ENCODE measurements around the gene MS4A15. TPM values are rescaled to one million over a fixed set of nuclear protein-coding genes. Genes with fewer than 3 reads are reported as not detected.

The MS4A15 gene
- total RNA-seq, 2 donors from 2014 or later: not detected

DNA sequence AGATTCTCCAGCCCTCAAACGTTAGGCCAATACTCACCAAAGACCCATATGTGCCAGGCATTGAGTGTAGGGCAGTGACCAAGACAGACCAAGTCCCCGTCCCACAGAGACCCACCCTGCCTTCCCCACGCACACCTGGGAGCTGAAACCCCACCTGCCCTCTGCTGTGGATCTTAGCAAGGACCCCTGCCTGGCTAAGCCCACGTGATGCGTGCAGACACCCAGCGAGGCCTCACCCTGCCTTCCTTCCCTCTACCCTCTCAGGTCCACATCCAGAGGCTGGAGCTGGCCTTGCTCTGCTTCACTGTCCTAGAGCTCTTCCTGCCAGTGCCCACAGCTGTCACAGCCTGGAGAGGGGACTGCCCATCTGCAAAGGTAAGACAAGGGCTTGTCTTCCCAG, 38.6 kb downstream of the MS4A15 start:
- Histone ChIP-seq H3K9me3 (no peaks in the 10 kb centered on the region), H3K36me3 (replicated peaks in 1 of 2; ENCODE audit: insufficient read depth in 1 of 2, low read depth in 2 of 2) (no peaks in the 10 kb centered on the region), H3K27me3 (no peaks in the 10 kb centered on the region), H3K4me1 (no peaks in the 10 kb centered on the region), H3K27ac (no peak overlapping the region), H3K4me3 (no peak overlapping the region)
- DNase-seq: no peak
- intact Hi-C loops (cut with DNase I): no loop called here
- ATAC-seq: no peak
- 70 to 71% methylated on average over 5 to 6 of the region's 6 CpGs for WGBS, 2 donors
- TF ChIP-seq, protein P1, sequence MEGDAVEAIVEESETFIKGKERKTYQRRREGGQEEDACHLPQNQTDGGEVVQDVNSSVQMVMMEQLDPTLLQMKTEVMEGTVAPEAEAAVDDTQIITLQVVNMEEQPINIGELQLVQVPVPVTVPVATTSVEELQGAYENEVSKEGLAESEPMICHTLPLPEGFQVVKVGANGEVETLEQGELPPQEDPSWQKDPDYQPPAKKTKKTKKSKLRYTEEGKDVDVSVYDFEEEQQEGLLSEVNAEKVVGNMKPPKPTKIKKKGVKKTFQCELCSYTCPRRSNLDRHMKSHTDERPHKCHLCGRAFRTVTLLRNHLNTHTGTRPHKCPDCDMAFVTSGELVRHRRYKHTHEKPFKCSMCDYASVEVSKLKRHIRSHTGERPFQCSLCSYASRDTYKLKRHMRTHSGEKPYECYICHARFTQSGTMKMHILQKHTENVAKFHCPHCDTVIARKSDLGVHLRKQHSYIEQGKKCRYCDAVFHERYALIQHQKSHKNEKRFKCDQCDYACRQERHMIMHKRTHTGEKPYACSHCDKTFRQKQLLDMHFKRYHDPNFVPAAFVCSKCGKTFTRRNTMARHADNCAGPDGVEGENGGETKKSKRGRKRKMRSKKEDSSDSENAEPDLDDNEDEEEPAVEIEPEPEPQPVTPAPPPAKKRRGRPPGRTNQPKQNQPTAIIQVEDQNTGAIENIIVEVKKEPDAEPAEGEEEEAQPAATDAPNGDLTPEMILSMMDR (IDR thresholded peaks at IDR 0.05): no peak
- no peak for TF ChIP-seq POLR2A (IDR thresholded peaks at IDR 0.05)

DNA sequence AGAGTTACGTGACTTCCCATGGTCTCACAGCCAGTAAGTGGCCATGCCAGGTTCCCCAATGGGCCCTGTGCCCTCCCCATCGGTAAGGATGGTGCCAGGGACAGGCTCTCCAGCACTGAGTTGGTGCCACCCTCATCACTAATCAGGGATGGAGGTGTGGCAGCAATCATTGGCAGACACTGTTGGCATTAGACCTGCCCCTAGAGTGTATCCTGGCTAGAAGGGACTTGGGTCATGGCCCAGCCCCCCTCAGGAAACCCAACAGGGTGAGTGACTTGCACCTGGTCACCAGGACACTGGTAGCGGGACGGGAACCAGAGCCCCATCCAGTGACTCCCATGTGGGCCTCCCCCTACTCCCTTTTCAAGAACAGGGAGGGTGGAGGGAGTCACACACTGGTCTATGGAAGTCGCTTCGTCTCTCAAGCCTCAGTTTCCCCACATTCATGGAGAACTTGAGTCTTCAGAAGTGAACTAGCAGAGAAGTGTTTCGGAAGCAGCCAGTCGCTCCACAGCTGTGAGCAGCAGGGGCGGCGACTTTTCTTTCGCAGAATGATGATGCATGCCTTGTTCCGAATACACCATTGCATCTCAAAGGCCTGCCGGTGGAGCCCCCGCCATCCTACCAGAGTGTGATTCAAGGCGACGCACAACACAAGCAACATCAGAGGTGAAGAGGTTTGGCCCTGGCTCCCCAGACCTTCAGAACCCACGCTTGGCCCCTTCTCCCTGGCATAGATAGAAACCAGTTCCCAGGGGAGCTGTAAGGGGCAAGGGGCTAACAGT, 41.4 kb downstream of the MS4A15 start:
- no peaks in the 10 kb centered on the region for H3K27me3 ChIP-seq
- H3K4me1 ChIP-seq: no peaks in the 10 kb centered on the region
- H3K4me3 ChIP-seq: no peak overlapping the region
- no peaks in the 10 kb centered on the region for H3K9me3 ChIP-seq
- H3K27ac ChIP-seq: no peak overlapping the region
- H3K36me3 ChIP-seq (replicated peaks in 1 of 2; ENCODE audit: insufficient read depth in 1 of 2, low read depth in 2 of 2): no peaks in the 10 kb centered on the region
- TF ChIP-seq POLR2A (IDR thresholded peaks at IDR 0.05): no peak
- TF ChIP-seq, protein P1 (IDR thresholded peaks at IDR 0.05): no peak
- DNase-seq (no peak), ATAC-seq (no peak)
- 79 to 83% methylated on average over 13 to 17 of the region's 17 CpGs for WGBS, 2 donors
- intact Hi-C loops (cut with DNase I): no loop called here

DNA sequence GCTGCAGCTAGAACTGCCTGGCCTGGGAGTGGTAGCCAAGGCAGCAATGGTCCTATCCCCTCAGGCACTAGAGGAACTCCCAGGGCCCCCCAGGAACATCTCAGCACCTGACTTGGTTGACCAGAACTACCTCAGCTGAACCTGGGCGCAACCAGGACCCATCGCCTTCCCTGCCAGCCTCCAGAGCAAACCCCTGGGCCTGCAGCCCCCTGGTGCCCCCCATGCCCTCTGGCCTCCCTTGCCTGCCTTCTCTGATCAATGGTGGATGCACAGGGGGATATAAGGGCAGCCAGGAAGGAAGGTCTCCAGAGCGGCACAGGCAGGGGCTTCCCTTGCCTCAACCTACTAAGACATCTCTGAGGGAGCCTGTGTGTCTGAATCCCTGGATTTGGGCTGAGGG, 42.0 kb downstream of the MS4A15 start:
- H3K4me1 ChIP-seq: no peaks in the 10 kb centered on the region
- H3K4me3 ChIP-seq: no peak overlapping the region
- no peaks in the 10 kb centered on the region for H3K9me3 ChIP-seq
- no peak overlapping the region for H3K27ac ChIP-seq
- intact Hi-C loops (cut with DNase I): no loop called here
- no peaks in the 10 kb centered on the region for H3K27me3 ChIP-seq
- ATAC-seq (no peak), DNase-seq (no peak)
- WGBS, 2 donors: 100% methylated on average over 3 of the region's 3 CpGs; no CpG with 5 or more reads in 1 of the 2 donors
- H3K36me3 ChIP-seq (replicated peaks in 1 of 2; ENCODE audit: insufficient read depth in 1 of 2, low read depth in 2 of 2): no peaks in the 10 kb centered on the region
- TF ChIP-seq POLR2A (IDR thresholded peaks at IDR 0.05): no peak
- TF ChIP-seq, protein P1 (IDR thresholded peaks at IDR 0.05): no peak

DNA sequence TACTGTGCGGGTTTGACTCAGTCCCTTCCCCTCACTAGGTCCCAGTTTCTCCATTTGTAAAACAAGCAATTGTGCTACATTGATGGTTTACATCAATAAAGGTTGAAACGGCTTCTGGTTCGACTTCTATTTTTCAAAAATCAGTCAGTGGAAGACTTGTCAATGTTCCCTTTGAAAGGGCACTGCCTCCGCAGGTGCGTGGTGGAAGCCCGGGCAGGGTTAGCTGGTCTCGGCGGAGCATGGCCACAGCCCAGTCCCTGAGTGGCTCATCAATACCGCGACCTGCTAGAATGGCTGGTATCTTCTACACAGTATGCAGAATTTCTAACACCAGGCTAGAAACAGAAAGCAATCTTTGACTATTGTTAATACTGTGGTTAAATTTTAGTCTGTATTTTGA, 44.5 kb downstream of the MS4A15 start:
- H3K9me3 ChIP-seq: no peaks in the 10 kb centered on the region
- ATAC-seq (no peak), DNase-seq (no peak)
- no peaks in the 10 kb centered on the region for H3K27me3 ChIP-seq
- WGBS, 2 donors: 76 to 77% methylated on average over 10 of the region's 10 CpGs
- intact Hi-C loops (cut with DNase I): no loop called here
- H3K36me3 ChIP-seq (replicated peaks in 1 of 2; ENCODE audit: insufficient read depth in 1 of 2, low read depth in 2 of 2): no peaks in the 10 kb centered on the region
- H3K4me1 ChIP-seq: no peaks in the 10 kb centered on the region
- no peak overlapping the region for H3K27ac ChIP-seq
- TF ChIP-seq POLR2A (IDR thresholded peaks at IDR 0.05): no peak
- TF ChIP-seq, protein P1 (IDR thresholded peaks at IDR 0.05): no peak
- H3K4me3 ChIP-seq: no peak overlapping the region
